Epithelial cell of proximal tubule (primary cell): ENCODE results near the gene GPR158. TPM values are rescaled to one million over a fixed set of nuclear protein-coding genes. Genes with fewer than 3 reads are reported as not detected.
"Not testable (repeated sequence)": the region's sequence is repeated elsewhere in the genome, so short reads cannot be mapped to it uniquely, and the experiment has no call there.

Experiments
- DNase-seq: peaks from one replicate; pipeline ENCODE4 v3.0.0-alpha.2; 2011; ENCODE audit warnings: low read depth
- H3K4me3 ChIP-seq: 2 replicates; pipeline ENCODE4 v1.5.1; 2011; ENCODE audit warnings: low read depth, mild to moderate bottlenecking, low read length
- total RNA-seq: library from RNA; depleted of rRNA; stranded (reverse); fragments of >200 nt; gene quantifications from 2 replicates; pipeline ENCODE4 v1.2.3, GENCODE V29; 2015
- TF ChIP-seq, protein P1 (sequence below): conservative IDR thresholded peaks from 2 replicates; pipeline ENCODE4 v1.5.1; 2012; ENCODE audit warnings: low read depth, mild to moderate bottlenecking, low read length

Gene GPR158
- total RNA-seq, 1 donor from 2014 or later: not detected

GRCh38 chr10:25297466-25297865 lies 122.7 kb downstream of the GPR158 start:
- no peak overlapping the region for H3K4me3 ChIP-seq
- no peak for DNase-seq
- TF ChIP-seq, protein P1, sequence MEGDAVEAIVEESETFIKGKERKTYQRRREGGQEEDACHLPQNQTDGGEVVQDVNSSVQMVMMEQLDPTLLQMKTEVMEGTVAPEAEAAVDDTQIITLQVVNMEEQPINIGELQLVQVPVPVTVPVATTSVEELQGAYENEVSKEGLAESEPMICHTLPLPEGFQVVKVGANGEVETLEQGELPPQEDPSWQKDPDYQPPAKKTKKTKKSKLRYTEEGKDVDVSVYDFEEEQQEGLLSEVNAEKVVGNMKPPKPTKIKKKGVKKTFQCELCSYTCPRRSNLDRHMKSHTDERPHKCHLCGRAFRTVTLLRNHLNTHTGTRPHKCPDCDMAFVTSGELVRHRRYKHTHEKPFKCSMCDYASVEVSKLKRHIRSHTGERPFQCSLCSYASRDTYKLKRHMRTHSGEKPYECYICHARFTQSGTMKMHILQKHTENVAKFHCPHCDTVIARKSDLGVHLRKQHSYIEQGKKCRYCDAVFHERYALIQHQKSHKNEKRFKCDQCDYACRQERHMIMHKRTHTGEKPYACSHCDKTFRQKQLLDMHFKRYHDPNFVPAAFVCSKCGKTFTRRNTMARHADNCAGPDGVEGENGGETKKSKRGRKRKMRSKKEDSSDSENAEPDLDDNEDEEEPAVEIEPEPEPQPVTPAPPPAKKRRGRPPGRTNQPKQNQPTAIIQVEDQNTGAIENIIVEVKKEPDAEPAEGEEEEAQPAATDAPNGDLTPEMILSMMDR: no peak

- TF ChIP-seq, protein P1: no peak
These were observed 125.3 kb downstream of the GPR158 start for GRCh38 chr10:25300073-25300472.

DNA sequence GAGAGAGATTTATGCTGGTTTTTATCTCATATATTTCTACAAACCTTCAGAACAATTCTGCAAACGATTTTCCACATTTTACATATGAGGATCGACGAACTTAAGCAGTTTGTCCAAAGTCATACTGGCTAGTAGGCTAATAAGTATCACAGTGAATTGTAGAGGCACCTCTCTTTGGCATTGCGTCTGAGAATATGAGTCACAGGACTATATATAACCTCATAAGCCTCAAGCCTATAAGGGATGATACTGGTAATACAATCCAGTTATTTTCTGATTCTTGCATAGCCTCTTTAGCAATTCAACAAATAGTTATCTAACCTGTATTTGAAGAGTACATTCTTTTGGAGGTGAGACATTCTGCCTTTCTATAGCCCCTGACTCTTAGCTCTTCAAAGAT lies 129.8 kb downstream of the GPR158 start:
- no peak overlapping the region for H3K4me3 ChIP-seq
- no peak for DNase-seq
- TF ChIP-seq, protein P1: no peak

More at GRCh38 chr10:25300073-25300472, 125.3 kb downstream of the GPR158 start:
- no peak for DNase-seq
- H3K4me3 ChIP-seq: no peak overlapping the region

GRCh38 chr10:25306386-25306785 lies 131.6 kb downstream of the GPR158 start:
- TF ChIP-seq, protein P1: no peak
- H3K4me3 ChIP-seq: no peak overlapping the region

DNA sequence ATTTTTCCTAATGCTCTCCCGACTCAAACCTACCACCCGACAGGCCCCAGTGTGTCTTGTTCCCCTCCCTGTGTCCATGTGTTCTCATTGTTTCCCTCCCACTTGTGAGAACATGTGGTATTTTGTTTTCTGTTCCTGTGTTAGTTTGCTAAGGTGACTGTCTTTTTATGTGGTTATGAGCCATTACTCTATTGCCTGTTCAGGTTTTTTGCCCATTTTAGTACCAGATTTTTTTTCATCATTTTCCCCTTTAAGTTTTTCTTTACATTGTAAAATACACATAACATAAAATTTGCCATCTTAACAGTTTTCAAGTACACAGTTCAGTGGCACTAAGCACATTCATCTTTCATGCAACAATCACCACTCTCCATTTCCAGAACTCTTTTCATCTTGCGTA lies 133.5 kb downstream of the GPR158 start:
- TF ChIP-seq, protein P1: no peak
- no peak for DNase-seq
- H3K4me3 ChIP-seq: no peak overlapping the region

More at GRCh38 chr10:25306386-25306785, 131.6 kb downstream of the GPR158 start:
- no peak for DNase-seq

DNA sequence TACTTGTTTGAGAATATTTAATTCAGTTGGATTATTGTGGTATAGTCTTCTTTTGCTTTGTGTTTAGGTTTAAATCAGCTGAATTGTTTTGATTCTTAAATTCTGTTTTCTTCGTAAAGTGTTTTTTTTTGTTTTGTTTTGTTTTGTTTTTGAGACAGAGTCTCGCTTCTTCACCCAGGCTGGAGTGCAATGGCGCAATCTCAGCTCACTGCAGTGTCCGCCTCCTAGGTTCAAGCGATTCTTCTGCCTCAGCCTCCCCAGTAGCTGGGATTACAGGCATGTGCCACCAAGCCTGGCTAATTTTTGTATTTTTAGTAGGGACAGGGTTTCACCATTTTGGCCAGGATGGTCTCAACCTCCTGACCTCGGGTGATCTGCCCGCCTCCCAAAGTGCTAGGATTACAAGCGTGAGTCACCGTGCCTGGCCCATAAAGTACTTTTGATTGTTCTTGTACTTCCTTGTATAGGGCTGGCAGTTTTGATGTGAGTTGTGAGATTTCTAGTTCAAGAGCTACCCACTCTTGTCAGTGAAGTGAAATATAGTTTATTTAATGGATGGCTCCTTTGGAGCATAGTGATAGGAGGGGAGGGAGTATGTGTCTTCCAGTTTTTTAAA lies 142.9 kb downstream of the GPR158 start:
- not testable (repeated sequence) for DNase-seq, H3K4me3 ChIP-seq

DNA sequence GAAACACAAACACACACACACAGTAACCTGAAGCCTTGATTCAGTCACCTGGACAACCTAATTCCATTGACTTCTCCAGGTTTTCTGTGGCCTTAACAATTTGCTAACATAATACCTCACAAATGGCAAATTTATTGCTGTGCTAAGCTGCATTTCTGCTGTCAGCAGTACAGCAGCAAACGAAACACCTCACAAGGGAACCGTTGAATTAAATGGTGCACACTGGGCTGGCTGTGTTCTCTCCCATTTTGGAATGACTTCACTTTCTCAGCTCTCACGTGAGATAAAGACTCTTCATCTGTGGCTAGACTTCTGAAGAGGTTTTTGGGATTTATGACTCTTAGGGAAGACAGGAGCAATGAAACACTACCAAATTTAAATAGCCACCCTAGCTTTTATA lies 152.5 kb downstream of the GPR158 start:
- DNase-seq: no peak
- no peak overlapping the region for H3K4me3 ChIP-seq
- TF ChIP-seq, protein P1: no peak
